Hepatocyte (in vitro differentiated cells): ENCODE results near the gene AGT. TPM values are rescaled to one million over a fixed set of nuclear protein-coding genes. Genes with fewer than 3 reads are reported as not detected.

Source experiments
- polyA plus RNA-seq: library from polyadenylated mRNA; unstranded; fragments of >200 nt; fragmentation: Nextera tagmentation; extraction: Ambion mirVana; gene quantifications from 2 replicates; pipeline ENCODE4 v1.2.1, GENCODE V29; 2016
- total RNA-seq: library from RNA; depleted of rRNA; stranded (reverse); fragments of >200 nt; gene quantifications from 2 replicates; pipeline ENCODE4 v1.2.3, GENCODE V29; 2014

Gene AGT
- total and polyA plus RNA-seq, 2 experiments from 2014 or later, result 476 to 583 TPM

Other genes starting within 250 kb of the AGT start
- 39.9 and 46.2 TPM in 2 replicates for gene COG2, start 71.6 kb downstream of the AGT start, total RNA-seq
- 23.7 and 25.3 TPM in 2 replicates for gene COG2, start 71.6 kb downstream of the AGT start, polyA plus RNA-seq
- 3.1 and 3.7 TPM in 2 replicates for gene CAPN9, start 33.3 kb upstream of the AGT start, total RNA-seq
- gene CAPN9, start 33.3 kb upstream of the AGT start, polyA plus RNA-seq, result 0.68 and 0.98 TPM in 2 replicates
- 54.1 and 56.9 TPM in 2 replicates for gene C1orf198, start 154.4 kb upstream of the AGT start, total RNA-seq
- gene C1orf198, start 154.4 kb upstream of the AGT start, polyA plus RNA-seq, result 41.4 and 50.1 TPM in 2 replicates